Measurements from ENCODE around the gene FOXD2.

GRCh38 chr1:47389731-47390130 lies 48.1 kb upstream of the FOXD2 start:
- no peak for TF ChIP-seq POLR2A (IDR thresholded peaks at IDR 0.05; ENCODE audit: extremely low read depth, insufficient read length)
- TF ChIP-seq, protein P1, sequence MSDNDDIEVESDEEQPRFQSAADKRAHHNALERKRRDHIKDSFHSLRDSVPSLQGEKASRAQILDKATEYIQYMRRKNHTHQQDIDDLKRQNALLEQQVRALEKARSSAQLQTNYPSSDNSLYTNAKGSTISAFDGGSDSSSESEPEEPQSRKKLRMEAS (IDR thresholded peaks at IDR 0.05; ENCODE audit: low read depth, low read length), result no peak
- no peak for TF ChIP-seq CTCF (IDR thresholded peaks at IDR 0.05; ENCODE audit: low read depth, low read length)

Measured in NB4 (cell line).